ENCODE measurements around the gene ZKSCAN2.

DNA sequence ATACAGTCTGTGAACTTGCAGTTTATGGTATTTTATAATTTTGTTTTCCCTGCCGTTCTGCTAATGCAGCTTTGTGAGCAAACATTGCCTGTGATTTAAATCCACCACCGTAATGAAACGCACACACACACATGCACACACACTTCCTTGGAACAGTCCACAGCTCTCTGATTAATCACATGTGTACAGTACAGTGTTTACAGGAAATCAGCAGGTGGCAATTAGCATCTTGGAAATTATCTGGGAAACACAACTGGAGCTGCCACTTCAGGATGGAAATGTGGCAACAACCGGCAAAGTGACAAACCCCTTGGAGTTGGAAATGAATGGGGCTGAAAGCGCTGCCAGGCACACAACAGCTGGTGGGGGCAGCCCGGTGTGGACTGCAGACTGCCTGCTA is 12.9 kb upstream of the ZKSCAN2 start:
- TF ChIP-seq CTCF (IDR thresholded peaks at IDR 0.05; ENCODE audit: low read length) (no peak), EZH2phosphoT487 (IDR thresholded peaks at IDR 0.05; ENCODE audit: low read length) (no peak)
